IPS DF 19.7 (cell line): ENCODE results near the gene DHDH.

Experiments used
- DNase-seq: peaks from one replicate; pipeline ENCODE4 v3.0.0-alpha.2; 2013; ENCODE audit warnings: low read depth, low spot score

The DHDH gene

GRCh38 chr19:48950159-48950558 is 16.7 kb downstream of the DHDH start:
- DNase-seq = no peak

- no peak for DNase-seq
Measured at GRCh38 chr19:48950830-48951519, 17.5 kb downstream of the DHDH start.

GRCh38 chr19:48953141-48953540 is 19.6 kb downstream of the DHDH start:
- no peak for DNase-seq

GRCh38 chr19:48953990-48954594 is 20.6 kb downstream of the DHDH start:
- no peak for DNase-seq

- DNase-seq = no peak
Measured at GRCh38 chr19:48954595-48955307, 21.3 kb downstream of the DHDH start, which contains the start of gene BAX. Gene BAX (plus strand): TSS chr19:48954875. CDS start chr19:48954929, 54 bp downstream.

- DNase-seq = no peak
Measured at GRCh38 chr19:48955308-48955958, 21.9 kb downstream of the DHDH start.

GRCh38 chr19:48958006-48958405 is 24.5 kb downstream of the DHDH start:
- no peak for DNase-seq

GRCh38 chr19:48959341-48960239 is 26.1 kb downstream of the DHDH start:
- DNase-seq = no peak

GRCh38 chr19:48961051-48961649 is 27.7 kb downstream of the DHDH start:
- DNase-seq = no peak

GRCh38 chr19:48961673-48962028 is 28.2 kb downstream of the DHDH start:
- no peak for DNase-seq

GRCh38 chr19:48962029-48962848 is 28.7 kb downstream of the DHDH start:
- DNase-seq = no peak

- no peak for DNase-seq
Measured at GRCh38 chr19:48962849-48963165, 29.3 kb downstream of the DHDH start.

- no peak for DNase-seq
Measured at GRCh38 chr19:48963371-48964204, 30.1 kb downstream of the DHDH start.

- DNase-seq = no peak
Measured at GRCh38 chr19:48964205-48965039, 30.9 kb downstream of the DHDH start.

GRCh38 chr19:48965040-48965805 is 31.7 kb downstream of the DHDH start, which contains the start of gene FTL:
Gene FTL (plus strand): TSS chr19:48965309. CDS start chr19:48965508, 199 bp downstream.
- no peak for DNase-seq

- no peak for DNase-seq
Measured at GRCh38 chr19:48965806-48966540, 32.5 kb downstream of the DHDH start.
